NCI-H2227 (cell line): Measurements from ENCODE around the gene SYT9.
"Not testable (repeated sequence)": the region's sequence is repeated elsewhere in the genome, so short reads cannot be mapped to it uniquely, and the experiment has no call there.

Experiments
- DNase-seq: peaks from one replicate; lab custom pipeline; 2025; ENCODE audit not compliant: unreplicated experiment; lab: John Stamatoyannopoulos, UW

The SYT9 gene

DNA sequence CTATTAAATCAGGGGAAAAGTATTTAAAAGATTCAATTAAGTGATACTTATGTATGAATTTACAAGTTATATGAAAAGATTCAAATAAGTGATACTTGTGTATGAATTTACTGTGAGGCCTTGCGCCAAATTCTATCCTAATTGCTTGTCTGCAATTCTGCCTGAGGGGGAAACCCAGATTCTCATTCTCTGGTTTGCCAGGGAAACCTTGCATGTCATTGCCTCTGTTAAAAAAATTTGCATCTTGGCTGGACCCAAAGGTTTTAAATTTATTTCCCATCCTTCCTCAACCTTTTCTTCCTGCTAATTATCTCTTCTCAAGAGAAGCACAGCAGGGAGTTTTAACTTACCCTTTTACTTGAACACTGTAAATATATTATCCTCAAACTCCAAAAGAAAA is 247.4 kb downstream of the SYT9 start:
- no peak for DNase-seq

DNA sequence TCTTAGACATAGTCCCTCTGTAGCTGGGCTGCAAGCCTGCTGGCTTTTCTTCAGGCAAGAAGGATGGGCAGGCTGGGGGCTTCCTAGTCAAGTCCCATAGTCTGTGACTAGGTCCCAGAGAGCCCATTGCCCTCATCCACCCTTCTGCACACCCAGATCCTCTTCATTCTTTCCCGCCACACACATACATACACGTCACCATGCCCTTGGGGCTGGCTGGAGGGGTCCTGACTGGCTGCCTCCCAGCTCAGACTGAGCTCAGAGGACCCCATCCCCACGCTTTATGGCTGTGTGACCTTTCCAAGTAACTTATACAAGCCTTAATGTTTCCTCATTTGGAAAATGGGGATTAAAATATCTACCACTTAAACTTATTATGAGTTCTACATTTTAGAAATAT is 248.5 kb downstream of the SYT9 start:
- DNase-seq: no peak

- no peak for DNase-seq
Observed at GRCh38 chr11:7501251-7501650, 249.5 kb downstream of the SYT9 start.

- DNase-seq: no peak
Observed at GRCh38 chr11:7501894-7502293, 250.2 kb downstream of the SYT9 start.

DNA sequence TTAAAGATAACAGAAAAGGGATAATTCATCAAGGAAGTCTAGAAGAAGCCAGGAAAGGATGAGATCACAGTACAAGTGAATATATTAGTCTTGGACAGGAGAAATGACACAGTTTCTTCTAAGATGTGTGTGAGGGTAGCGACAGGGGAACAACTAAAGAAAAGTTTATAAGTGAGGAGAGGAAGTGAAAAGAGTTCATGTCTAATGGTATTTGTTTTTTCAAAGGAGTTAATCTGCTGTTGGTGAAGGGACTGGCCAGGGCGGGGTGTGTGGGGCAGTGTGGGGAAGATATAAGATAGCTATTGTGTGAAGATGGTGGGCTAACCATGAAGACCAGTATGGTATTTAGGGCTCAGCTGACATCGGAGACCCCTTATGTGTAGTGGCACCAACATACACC is 254.5 kb downstream of the SYT9 start:
- DNase-seq: no peak

DNA sequence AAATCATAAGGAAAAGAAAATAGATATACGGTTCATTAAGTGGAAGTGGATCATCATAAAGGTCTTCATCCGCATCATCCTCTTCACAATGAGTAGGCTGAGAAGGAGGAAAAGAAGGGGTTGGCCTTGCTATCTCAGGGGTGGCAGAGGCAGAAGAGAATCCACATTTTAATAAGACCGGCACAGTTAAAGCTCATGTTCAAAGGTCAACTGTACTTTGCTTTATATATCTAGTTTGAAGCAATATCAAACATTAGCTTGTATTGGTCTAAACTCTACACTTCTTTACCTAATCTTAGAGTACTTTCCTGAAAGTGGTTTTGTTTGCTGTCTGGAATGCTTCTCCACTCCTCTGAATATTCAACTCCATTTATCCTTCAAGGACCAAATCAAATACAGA is 256.4 kb downstream of the SYT9 start:
- no peak for DNase-seq

GRCh38 chr11:7509966-7510365 is 258.3 kb downstream of the SYT9 start:
- DNase-seq: no peak

- DNase-seq: no peak
Observed at GRCh38 chr11:7511401-7511800, 259.7 kb downstream of the SYT9 start.

DNA sequence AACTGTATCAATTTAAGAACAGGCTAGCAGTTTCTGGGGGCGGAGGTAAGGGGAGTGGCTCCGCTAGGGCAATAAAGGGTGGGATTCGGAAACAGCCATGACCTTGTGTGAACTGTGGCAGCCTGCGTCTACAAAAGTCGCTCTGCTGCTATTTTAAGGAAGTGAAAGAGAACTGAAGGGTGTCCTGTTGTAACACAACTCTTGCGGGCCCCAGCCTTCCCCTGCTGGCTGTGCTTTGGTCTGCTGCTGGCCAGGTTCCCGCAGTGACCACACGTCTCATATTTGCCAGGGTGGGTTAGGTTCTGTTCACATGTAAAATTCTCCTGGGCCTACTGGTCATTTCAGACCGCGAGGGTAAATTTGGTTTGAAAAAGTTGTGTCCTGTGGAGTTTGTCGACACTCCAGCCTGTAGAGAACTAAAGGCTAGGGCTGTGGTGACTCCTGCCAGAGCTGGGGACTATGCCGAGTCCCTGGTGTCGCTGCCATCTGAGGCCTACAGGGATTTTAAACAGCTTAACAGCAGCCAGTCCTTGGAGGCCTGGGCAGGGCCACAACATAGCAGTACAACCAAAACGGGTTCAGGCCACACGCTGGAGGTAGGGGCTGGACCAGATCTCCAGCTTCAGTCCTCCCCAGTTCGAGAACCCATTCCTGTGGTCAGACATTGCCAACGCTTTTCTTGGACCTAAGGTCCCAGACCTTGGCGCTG is 261.0 kb downstream of the SYT9 start:
- DNase-seq: no peak

DNA sequence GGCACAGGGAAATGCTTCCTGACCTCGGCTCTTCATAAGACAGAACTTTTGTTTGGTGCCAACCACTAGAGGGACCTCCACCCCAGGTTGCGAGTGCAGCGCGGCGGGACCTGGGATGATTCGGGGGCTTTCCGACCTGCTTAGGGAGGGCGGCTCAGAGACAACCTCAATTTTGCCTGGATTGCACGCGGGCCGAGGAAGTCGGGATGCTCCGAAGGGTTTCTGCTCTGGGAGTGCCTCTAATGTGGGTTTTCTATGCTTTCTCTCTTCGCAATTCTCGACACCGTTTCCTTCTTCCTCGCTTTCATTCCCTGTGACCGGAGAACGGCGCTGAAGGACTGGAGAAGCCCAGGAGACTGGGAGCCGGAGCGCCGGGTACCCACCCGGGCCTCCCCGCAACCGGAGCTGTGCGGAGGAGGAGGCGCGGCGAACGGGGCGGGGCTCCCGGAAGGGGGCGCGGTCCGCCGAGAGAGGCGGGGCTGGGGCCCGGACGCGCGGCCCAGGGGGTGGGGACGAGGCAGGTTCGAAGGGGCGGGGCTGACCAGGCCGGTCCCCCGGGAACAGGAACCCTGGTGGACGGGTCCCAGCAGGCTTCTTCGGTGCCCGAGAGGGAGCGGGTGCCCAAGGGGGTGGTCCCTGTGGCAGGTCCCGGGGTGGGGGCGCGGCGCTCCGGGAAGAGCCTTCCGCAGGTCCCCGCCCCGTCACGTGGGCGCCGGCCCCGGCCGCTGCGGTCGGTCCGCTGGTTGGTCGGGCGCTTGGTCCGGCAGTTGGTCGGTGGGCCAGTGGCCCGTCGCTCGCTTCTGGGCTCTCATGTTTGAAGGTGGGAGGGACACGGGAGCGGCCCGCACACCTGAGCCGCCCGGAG is 261.8 kb downstream of the SYT9 start, which contains the start of gene PPFIBP2:
Gene PPFIBP2 (plus strand): TSS at position 766 of the 865 bp plus-strand sequence. CDS start 35,477 bp downstream, outside the sequence.
- peak; percentile 81 for DNase-seq

DNA sequence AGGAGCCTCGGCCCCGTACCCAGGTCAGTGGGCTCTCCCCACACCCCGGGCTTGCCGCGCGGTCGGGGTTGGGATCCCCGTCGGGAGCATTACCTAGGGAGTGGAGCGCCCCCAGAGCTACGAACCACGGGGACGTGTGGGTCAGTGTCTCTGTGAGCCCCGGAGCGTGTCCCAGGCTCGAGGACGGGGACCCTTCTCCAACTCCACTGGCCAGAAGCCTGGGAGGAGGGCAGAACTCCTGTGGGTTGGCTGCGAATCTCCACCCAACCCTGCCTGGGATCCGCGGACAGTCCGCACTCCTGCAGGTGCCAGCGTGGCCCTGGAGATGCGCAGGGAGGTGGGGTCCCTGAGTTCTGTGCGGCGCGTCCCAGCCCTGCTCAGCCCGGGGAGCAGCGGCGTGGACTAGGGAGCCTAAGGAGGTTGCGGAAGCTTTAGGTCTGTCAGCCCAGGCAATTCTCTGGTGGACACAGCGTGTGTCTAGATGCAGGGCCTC is 262.4 kb downstream of the SYT9 start:
- DNase-seq: no peak

DNA sequence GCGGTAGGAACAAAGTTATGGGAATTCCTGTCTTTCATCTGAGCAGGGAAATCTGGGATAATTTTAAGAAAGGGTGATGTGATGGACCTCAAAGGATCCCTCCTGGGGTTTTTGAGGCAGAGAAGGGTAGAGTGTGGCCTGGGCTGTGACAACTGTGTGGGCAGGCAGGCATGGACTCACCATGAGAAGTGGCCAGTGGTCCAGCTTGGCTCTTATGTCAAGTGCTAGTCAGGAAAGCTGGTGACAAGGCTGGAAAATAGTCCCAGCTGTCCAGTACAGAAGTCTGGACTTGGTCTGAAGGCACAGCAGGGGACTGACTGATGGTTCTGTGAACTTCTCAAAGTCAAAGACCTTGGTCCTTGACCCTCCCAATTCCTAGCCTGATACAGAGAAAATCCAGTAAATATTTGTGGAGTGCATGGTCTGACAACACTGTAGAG is 263.8 kb downstream of the SYT9 start:
- DNase-seq: no peak

- DNase-seq: no peak
Observed at GRCh38 chr11:7516475-7516874, 264.8 kb downstream of the SYT9 start.

DNA sequence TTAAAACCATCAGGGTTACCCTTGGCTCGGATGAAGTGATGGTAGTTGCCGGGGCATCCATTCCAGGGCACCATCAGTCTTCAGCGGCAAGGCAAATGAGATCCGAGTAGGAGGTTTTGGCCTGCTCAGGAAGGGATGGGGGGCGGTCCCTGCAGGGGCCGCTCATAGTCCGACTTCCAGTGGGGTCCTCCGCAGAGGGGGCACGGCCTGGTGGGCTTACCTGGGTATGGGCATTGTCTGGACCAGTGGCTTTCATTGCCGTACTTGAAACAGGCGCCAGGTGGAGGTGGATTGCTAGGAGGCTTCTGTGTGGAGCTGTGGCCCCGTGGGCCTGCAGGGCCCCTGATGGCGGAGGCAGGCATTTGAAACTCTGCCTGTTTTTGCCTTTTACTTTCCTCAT is 266.0 kb downstream of the SYT9 start:
- not testable (repeated sequence) for DNase-seq
